Erythroblast (primary cell): ENCODE data around the gene ABCA13.

Experiments used
- GATA1 ChIP-seq: IDR thresholded peaks from 2 replicates; pipeline ENCODE4 v1.6.1; 2011; ENCODE audit warnings: low read depth, mild to moderate bottlenecking, control low read depth, low read length, moderate library complexity
- POLR2A ChIP-seq: IDR thresholded peaks from 2 replicates; pipeline ENCODE4 v1.6.1; 2011; ENCODE audit warnings: mild to moderate bottlenecking, low read length

DNA sequence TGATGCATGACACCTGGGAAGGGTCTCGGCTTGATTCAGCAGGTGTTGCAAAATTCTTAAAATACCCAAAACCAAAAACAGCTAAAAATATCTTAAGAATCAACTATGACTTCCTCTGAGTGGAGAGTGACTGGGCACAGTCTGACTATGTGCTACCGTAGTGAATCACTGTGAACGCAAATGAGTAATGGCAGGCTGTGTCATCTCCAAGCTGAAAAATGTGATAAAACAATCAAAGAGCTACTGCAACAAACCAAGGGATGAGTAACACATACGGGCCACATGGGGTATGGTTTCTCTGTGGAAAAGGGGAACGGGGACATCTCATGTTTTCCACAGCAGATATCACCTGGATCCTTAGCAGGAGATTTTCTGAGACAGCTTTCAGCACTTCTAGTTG, 127.5 kb downstream of the ABCA13 start:
- TF ChIP-seq POLR2A: no peak
- TF ChIP-seq GATA1: no peak
